Endothelial cell of umbilical vein (primary cell): ENCODE results near the gene DENND1A. TPM values are rescaled to one million over a fixed set of nuclear protein-coding genes. Genes with fewer than 3 reads are reported as not detected.

Experiments
- BruUV-seq: library from RNA; stranded (reverse); fragments of 400-500 nt; replicated peaks from 2 replicates; lab custom pipeline; 2021; lab: Mats Ljungman, UMichigan
- CTCF ChIA-PET: fragments of 300-600, 350-600 bp; sonication (Branson Sonifier 250); formaldehyde crosslinking; loops from one replicate; lab custom pipeline; 2021; ENCODE audit warnings: antibody characterized with exemption, inconsistent platforms; lab: Charles Lee
- POLR2A ChIA-PET: fragments of 300-600, 350-600 bp; sonication (Branson Sonifier 250); formaldehyde crosslinking; loops from one replicate; lab custom pipeline; 2021; ENCODE audit warnings: antibody characterized with exemption, inconsistent platforms; lab: Charles Lee
- DNase-seq: peaks from one replicate; pipeline ENCODE4 v3.0.0-alpha.2; 2011; ENCODE audit warnings: low read depth, low spot score
- FAIRE-seq: peaks from 2 replicates; lab custom pipeline; 2011; peaks lifted over from hg19 to GRCh38; lab: Jason Lieb, UNC
- H2AFZ ChIP-seq: 2 replicates; pipeline ENCODE4 v1.6.0; 2012; ENCODE audit warnings: low read depth, low read length, control low read depth, inconsistent platforms
- H3K27ac ChIP-seq: 2 replicates; pipeline ENCODE4 v1.5.1; 2011; ENCODE audit warnings: low read depth, mild to moderate bottlenecking, control low read depth, low read length, moderate library complexity; ENCODE audit not compliant: insufficient read depth
- H3K27me3 ChIP-seq, 2 experiments: 2 replicates each; pipeline versions ENCODE4 v1.6.0 to v1.6.1; 2011; ENCODE audit warnings: low read length in 2 of 2, mixed read lengths in 1 of 2; ENCODE audit not compliant: control insufficient read depth in 2 of 2, insufficient read depth in 2 of 2
- H3K36me3 ChIP-seq, 2 experiments: 2 replicates in 1 of 2; 3 replicates in 1 of 2; pipeline ENCODE4 v1.5.1; 2011; ENCODE audit warnings: low read length in 2 of 2, mild to moderate bottlenecking in 1 of 2, moderate library complexity in 1 of 2; ENCODE audit not compliant: control insufficient read depth in 2 of 2, insufficient read depth in 2 of 2; ENCODE audit errors: extremely low read depth in 1 of 2
- H3K4me1 ChIP-seq: 3 replicates; pipeline ENCODE4 v1.5.1; 2011; ENCODE audit warnings: mild to moderate bottlenecking, low read length; ENCODE audit not compliant: control insufficient read depth, insufficient read depth; ENCODE audit errors: extremely low read depth
- H3K4me2 ChIP-seq: 2 replicates; pipeline ENCODE4 v1.6.1; 2011; ENCODE audit warnings: low read length, control low read depth, mixed read lengths; ENCODE audit not compliant: insufficient read depth
- H3K4me3 ChIP-seq, 3 experiments: fragments of 200-600 bp in 1 of 3; sonication (generic), shearing (Covaris generic) in 1 of 3; replicated peaks in 1 of 3; 2 replicates each; pipeline ENCODE4 v1.5.1; 2011 to 2016; ENCODE audit warnings: control low read depth in 3 of 3, low read length in 3 of 3, mild to moderate bottlenecking in 2 of 3, inconsistent platforms in 1 of 3, low read depth in 1 of 3, moderate library complexity in 1 of 3; ENCODE audit not compliant: insufficient read depth in 1 of 3
- H3K79me2 ChIP-seq: 2 replicates; pipeline ENCODE4 v1.6.0; 2012; ENCODE audit warnings: low read length, inconsistent platforms; ENCODE audit not compliant: control insufficient read depth, insufficient read depth
- H3K9ac ChIP-seq: replicated peaks from 2 replicates; pipeline ENCODE3; 2011; ENCODE audit warnings: low read length, control low read depth; ENCODE audit not compliant: insufficient read depth; ENCODE audit errors: extremely low read depth
- H3K9me1 ChIP-seq: replicated peaks from 3 replicates; pipeline ENCODE4 v1.6.0; 2011; ENCODE audit warnings: mild to moderate bottlenecking, low read length; ENCODE audit not compliant: control insufficient read depth, insufficient read depth; ENCODE audit errors: extremely low read depth
- H3K9me3 ChIP-seq: replicated peaks from 2 replicates; pipeline ENCODE4 v1.5.1; 2012; ENCODE audit warnings: low read length, inconsistent platforms; ENCODE audit not compliant: control insufficient read depth, insufficient read depth
- H4K20me1 ChIP-seq: replicated peaks from 2 replicates; pipeline ENCODE3; 2011; ENCODE audit warnings: mild to moderate bottlenecking, low read length; ENCODE audit not compliant: control insufficient read depth, insufficient read depth; ENCODE audit errors: extremely low read depth
- CTCF ChIP-seq, 2 donors: IDR thresholded peaks; 1 replicate in 1 of 2; 2 replicates in 1 of 2; pipeline ENCODE4 v1.5.1; 2011; ENCODE audit warnings: low read length in 2 of 2, mild to moderate bottlenecking in 2 of 2, moderate library complexity in 2 of 2, control low read depth in 1 of 2, inconsistent platforms in 1 of 2, low read depth in 1 of 2; ENCODE audit not compliant: insufficient read depth in 1 of 2; ENCODE audit errors: extremely low read depth in 1 of 2
- EZH2 ChIP-seq: IDR thresholded peaks from 2 replicates; pipeline ENCODE4 v1.6.1; 2012; ENCODE audit warnings: borderline replicate concordance, low read depth, mild to moderate bottlenecking, moderate library complexity, low read length, inconsistent platforms; ENCODE audit not compliant: severe bottlenecking
- FOS ChIP-seq: IDR thresholded peaks from 2 replicates; pipeline ENCODE4 v1.6.1; 2011; ENCODE audit warnings: mild to moderate bottlenecking, low read length, moderate library complexity, borderline replicate concordance; ENCODE audit not compliant: insufficient read depth
- GATA2 ChIP-seq: IDR thresholded peaks from 2 replicates; pipeline ENCODE4 v1.7.0; 2011; ENCODE audit warnings: low read depth, mild to moderate bottlenecking, moderate library complexity, mixed read lengths, low read length; ENCODE audit not compliant: insufficient read length, insufficient read depth
- JUN ChIP-seq: IDR thresholded peaks from 2 replicates; pipeline ENCODE4 v1.6.1; 2011; ENCODE audit warnings: borderline replicate concordance, low read depth; ENCODE audit not compliant: insufficient read length, insufficient read depth
- MYC ChIP-seq: IDR thresholded peaks from one replicate; pipeline ENCODE4 v1.6.1; 2011; ENCODE audit warnings: mild to moderate bottlenecking, low read depth, low read length
- POLR2A ChIP-seq: IDR thresholded peaks from 2 replicates; pipeline ENCODE4 v1.6.1; 2012; ENCODE audit warnings: low read depth, mild to moderate bottlenecking, control low read depth, low read length
- POLR2AphosphoS5 ChIP-seq: IDR thresholded peaks from 2 replicates; pipeline ENCODE4 v1.6.1; 2012; ENCODE audit warnings: low read depth, mild to moderate bottlenecking, control low read depth, low read length, moderate library complexity; ENCODE audit not compliant: insufficient read depth
- dilution Hi-C: fragments of 300-500 bp; cut with MboI; formaldehyde crosslinking; loops from one replicate; pipeline ENCODE4 v1.15.0; 2019; ENCODE audit warnings: low sequenced_read_pairs; ENCODE audit not compliant: extremely low pct_ligation_motif_present
- intact Hi-C: fragments of 100-400 bp; cut with micrococcal nuclease; formaldehyde crosslinking; loops from one replicate; pipeline ENCODE4 v1.10.0; 2022
- polyA plus RNA-seq, 4 experiments: library from polyadenylated mRNA; depleted of rRNA in 3 of 4; stranded (reverse) in 3 of 4; unstranded in 1 of 4; fragments of >200 nt; gene quantifications; 2 replicates each; pipeline versions ENCODE4 v1.2.1 to v1.2.3, GENCODE V29; 2011 to 2012; ENCODE audit warnings: missing spikeins in 1 of 4
- total RNA-seq: library from RNA; stranded (reverse); gene quantifications from 2 replicates; pipeline ENCODE4 v1.2.3, GENCODE V29; 2021
- TF ChIP-seq, protein P1 (sequence below): IDR thresholded peaks from 2 replicates; pipeline ENCODE4 v1.6.1; 2011; ENCODE audit not compliant: insufficient read depth, insufficient read length

DENND1A gene
- total and polyA plus RNA-seq, 2 donors (not counting 3 experiments of a cell fraction or from before 2014, with no cell fraction given) = 18.5 to 24.5 TPM

DNA sequence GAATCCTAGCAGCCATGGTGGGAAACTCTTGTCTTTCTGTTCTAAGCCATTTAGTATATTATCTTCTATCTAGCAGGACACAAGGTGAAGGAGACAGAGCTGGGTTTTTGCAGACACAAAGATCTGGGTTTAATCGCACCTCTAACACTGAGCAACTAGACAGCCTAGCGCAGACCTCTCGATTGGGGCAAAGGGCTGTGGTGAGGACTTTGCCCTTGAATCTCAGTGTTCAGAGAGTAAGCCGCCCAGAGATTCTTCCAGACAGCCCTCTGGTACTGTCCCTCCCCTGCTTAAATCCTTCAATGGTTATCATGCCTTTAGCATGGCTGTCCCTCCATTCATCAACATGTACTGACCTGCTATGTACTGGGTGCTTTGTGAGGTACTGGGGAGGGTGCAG is 445.8 kb downstream of the DENND1A start:
- no peak overlapping the region for H3K4me3 ChIP-seq
- H3K4me1 ChIP-seq = no peaks in the 10 kb centered on the region
- intact Hi-C loops (no loop called here), dilution Hi-C loops (no loop called here)
- H3K36me3 ChIP-seq = no peaks in the 10 kb centered on the region
- H2AFZ ChIP-seq = no peak overlapping the region
- CTCF ChIA-PET = no interaction called here
- H4K20me1 ChIP-seq = no peaks in the 10 kb centered on the region
- no peak for DNase-seq
- TF ChIP-seq, protein P1, sequence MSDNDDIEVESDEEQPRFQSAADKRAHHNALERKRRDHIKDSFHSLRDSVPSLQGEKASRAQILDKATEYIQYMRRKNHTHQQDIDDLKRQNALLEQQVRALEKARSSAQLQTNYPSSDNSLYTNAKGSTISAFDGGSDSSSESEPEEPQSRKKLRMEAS = no peak
- TF ChIP-seq JUN = no peak
- no peak for TF ChIP-seq POLR2A
- no peak for FAIRE-seq
- no peak overlapping the region for H3K27ac ChIP-seq
- no peaks in the 10 kb centered on the region for H3K9me3 ChIP-seq
- no peaks in the 10 kb centered on the region for H3K9me1 ChIP-seq
- H3K79me2 ChIP-seq = no peaks in the 10 kb centered on the region
- H3K4me2 ChIP-seq = no peak overlapping the region
- no peak overlapping the region for H3K9ac ChIP-seq
- POLR2A ChIA-PET = no interaction called here
- H3K27me3 ChIP-seq = no peaks in the 10 kb centered on the region
- no TSS peak for BruUV-seq

- H4K20me1 ChIP-seq = no peaks in the 10 kb centered on the region
- H3K9me3 ChIP-seq = no peaks in the 10 kb centered on the region
- no peak overlapping the region for H3K4me3 ChIP-seq
- no peaks in the 10 kb centered on the region for H3K27me3 ChIP-seq
- no peaks in the 10 kb centered on the region for H3K36me3 ChIP-seq
- CTCF ChIA-PET = no interaction called here
- H3K4me2 ChIP-seq = no peak overlapping the region
- intact Hi-C loops (no loop called here), dilution Hi-C loops (no loop called here)
- DNase-seq (no peak), FAIRE-seq (no peak)
- TF ChIP-seq FOS (no peak), GATA2 (no peak), POLR2A (no peak), CTCF (IDR thresholded peaks at IDR 0.05; ENCODE audit: extremely low read depth in 1 of 2, insufficient read depth in 1 of 2, low read depth in 1 of 2, low read length in 2 of 2) (no peak), MYC (no peak), POLR2AphosphoS5 (no peak), JUN (no peak), EZH2 (no peak)
- TF ChIP-seq, protein P1 = no peak
- POLR2A ChIA-PET = no interaction called here
- H3K9me1 ChIP-seq = no peaks in the 10 kb centered on the region
- H3K27ac ChIP-seq = no peak overlapping the region
- BruUV-seq = no TSS peak
- H3K79me2 ChIP-seq = no peaks in the 10 kb centered on the region
- H2AFZ ChIP-seq = no peak overlapping the region
- no peaks in the 10 kb centered on the region for H3K4me1 ChIP-seq
- no peak overlapping the region for H3K9ac ChIP-seq
Measured at GRCh38 chr9:123483191-123483803, 446.6 kb downstream of the DENND1A start.
